Skin of body (tissue), 3 donors: Measurements from ENCODE around the gene PIAS3. TPM values are rescaled to one million over a fixed set of nuclear protein-coding genes. Genes with fewer than 3 reads are reported as not detected.
"Not testable (repeated sequence)": the region's sequence is repeated elsewhere in the genome, so short reads cannot be mapped to it uniquely, and the experiment has no call there.

ENCODE experiments used
- DNase-seq: peaks from one replicate; lab custom pipeline; 2025; lab: John Stamatoyannopoulos, UW
- small RNA-seq: library from RNA; depleted of rRNA; stranded (forward); fragments of <200 nt; gene quantifications from one replicate; pipeline ENCODE3, GENCODE V24; 2014; ENCODE audit warnings: low replicate concordance
- total RNA-seq: library from RNA; depleted of rRNA; stranded (reverse); fragments of >200 nt; gene quantifications from one replicate; pipeline ENCODE4 v1.2.3, GENCODE V29; 2014

Gene PIAS3
- total RNA-seq, 1 donor from 2014 or later, result 21.6 TPM

DNA sequence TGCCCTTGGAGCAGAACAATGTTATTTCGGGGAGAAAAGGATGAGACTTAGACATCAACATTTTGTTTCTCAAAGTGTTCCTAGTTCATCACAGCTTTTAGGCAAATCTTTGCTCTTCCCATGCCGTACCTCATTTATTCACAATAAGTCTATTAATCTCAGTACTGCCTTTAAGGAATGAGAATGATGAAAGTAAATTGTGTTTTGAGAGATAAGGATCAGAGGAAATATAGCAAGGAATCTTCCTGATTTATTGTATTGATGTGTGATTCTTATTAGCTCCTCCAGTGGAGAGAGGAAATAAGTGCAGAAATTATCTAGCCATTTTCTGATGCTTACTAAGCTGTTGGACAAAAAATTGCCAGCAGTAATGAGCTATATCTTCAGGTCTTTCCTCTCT lies 32.9 kb downstream of the PIAS3 start:
- no peak for DNase-seq

DNA sequence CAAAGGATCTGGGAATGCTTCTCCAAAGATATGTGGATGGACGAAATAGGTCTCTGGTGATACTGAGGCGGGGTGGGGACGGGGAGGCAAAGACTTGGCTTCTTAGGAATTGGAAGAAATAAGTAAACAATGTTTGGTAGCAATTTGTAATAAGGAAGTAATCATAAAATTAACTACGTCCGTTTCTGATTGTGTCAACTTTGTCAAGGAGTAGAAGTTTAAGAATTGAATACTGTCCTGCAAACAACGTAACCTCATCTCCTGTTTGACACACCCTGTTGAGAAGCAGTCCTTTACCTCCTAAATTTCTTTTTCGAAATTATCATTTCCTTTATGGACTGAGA lies 34.4 kb downstream of the PIAS3 start:
- DNase-seq, result no peak

GRCh38 chr1:145823565-145824498 lies 35.0 kb downstream of the PIAS3 start, which contains the start of the genes POLR3C and RNF115:
POLR3C (plus strand) TSS chr1:145824200; CDS start chr1:145825777, 1,577 bp downstream.
RNF115 (minus strand) TSS chr1:145824095; CDS start chr1:145823873, 222 bp downstream.
- peak; percentile 91 for DNase-seq

- not testable (repeated sequence) for DNase-seq
These were observed 36.0 kb downstream of the PIAS3 start for GRCh38 chr1:145822779-145823331.

GRCh38 chr1:145818095-145818494 lies 40.8 kb downstream of the PIAS3 start:
- not testable (repeated sequence) for DNase-seq

DNA sequence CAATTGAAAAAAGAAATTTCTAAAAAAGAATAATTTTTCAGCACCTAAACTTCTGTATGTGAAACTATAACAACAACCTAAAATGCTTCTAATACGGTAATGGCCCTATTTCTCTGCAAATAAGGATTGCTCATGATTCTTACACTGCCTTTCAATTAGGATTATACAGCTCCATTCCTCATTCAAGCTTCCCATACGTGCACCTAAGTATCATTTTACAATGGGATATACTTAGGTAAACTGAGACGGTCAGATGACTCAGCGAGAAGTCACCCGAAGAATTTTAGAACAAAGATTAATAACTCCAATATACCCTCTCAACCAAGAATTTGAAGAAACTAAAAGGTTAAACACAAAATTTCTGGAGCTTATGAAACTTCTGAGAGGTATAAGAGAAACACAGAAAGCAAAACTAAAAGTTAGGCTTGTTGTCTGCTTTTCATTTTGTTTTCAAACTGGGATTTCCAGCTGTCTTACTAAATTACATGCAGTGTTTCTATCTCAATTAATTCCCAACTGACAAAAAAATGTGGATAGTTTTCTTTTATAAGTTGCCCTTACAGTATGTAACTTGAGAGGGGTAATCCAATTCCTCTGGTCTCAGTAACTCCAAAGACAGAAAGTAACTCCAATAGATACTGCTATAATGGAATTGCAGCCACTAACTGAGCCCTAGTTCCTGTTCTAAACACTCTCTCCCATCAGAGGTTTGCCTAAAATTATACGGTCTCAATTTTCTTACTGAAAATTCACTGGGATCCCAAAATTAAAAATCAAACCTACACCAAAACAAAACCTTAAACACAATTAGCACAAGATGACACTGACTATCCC lies 45.7 kb downstream of the PIAS3 start:
- DNase-seq, result not testable (repeated sequence)

- DNase-seq, result no peak
These were observed 52.0 kb downstream of the PIAS3 start for GRCh38 chr1:145806844-145807243.

- no peak for DNase-seq
These were observed 52.5 kb downstream of the PIAS3 start for GRCh38 chr1:145806408-145806807.

- DNase-seq, result no peak
These were observed 53.8 kb downstream of the PIAS3 start for GRCh38 chr1:145805057-145805456.

DNA sequence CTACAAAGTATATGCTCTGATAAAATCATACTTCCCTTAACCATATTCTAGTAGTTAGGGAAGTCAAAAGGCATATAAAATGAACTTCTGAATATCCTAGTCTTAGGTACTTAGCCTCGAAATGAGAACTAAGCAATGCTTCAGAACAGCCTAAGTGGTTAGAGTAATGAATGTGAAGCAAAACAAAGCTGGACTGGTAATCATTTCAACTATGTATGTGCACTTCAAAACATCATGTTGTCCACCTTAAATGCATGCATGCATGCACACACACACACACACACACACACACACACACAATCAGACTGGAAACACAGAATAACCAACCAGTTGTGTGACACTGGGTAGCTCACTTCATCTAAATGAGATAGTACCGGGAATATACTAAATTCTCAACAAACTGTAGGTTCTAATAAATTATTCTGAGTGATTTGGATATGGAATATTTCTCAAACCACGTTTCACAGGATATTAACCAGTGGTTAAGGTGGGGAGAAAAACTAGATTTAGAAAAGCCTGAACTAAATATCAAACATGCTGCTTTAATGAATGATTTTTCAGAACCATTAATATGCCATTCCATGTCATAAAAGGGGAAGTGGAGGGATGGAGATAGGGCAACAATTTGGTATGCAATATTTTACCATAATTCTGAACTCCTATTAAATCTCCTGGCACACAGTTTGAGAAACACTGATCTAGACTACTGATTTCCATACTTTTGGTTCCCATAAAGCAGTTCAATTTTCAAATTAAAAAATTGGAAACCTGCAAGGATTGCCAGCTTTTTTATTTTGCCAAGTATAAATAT lies 54.4 kb downstream of the PIAS3 start:
- no peak for DNase-seq

DNA sequence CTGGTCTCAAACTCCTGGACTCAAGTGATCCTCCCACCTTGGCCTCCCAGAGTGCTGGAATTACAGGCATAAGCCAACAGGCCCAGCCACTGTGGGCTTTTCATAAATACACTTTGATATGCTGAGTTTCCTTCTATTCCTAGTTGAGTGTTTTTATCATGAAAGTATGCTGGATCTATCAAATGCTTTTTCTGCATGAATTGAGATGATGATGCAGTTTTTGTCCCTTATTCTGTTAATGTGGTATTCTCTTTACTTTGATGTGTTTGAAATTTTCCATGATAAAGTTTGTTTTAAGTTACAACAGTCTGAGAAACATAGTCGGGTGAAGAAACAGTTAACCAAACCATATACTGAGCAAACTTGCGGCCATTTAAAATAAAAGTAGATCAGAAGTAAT lies 59.1 kb downstream of the PIAS3 start:
- no peak for DNase-seq

Small RNA genes lying within 50 kb of the gene (small RNA-seq; reads per million reads assigned to genes)
- not detected for gene MIR6736

Other genes starting within 250 kb of the PIAS3 start
- gene PDZK1, start 151.7 kb downstream of the PIAS3 start, total RNA-seq, result 8.7 TPM
- gene CD160, start 139.6 kb downstream of the PIAS3 start, total RNA-seq, result not detected
- 14.4 TPM for gene RNF115, start 35.0 kb downstream of the PIAS3 start, total RNA-seq
- 18.8 TPM for gene POLR3C, start 34.9 kb downstream of the PIAS3 start, total RNA-seq
- gene NUDT17, start 13.5 kb downstream of the PIAS3 start, total RNA-seq, result 2.5 TPM
- 12.9 TPM for gene ANKRD35, start 26.8 kb upstream of the PIAS3 start, total RNA-seq
- 0.89 TPM for gene ITGA10, start 51.0 kb upstream of the PIAS3 start, total RNA-seq
- 19.1 TPM for gene PEX11B, start 59.6 kb upstream of the PIAS3 start, total RNA-seq
- 82.0 TPM for gene RBM8A, start 68.4 kb upstream of the PIAS3 start, total RNA-seq
- 19.7 TPM for gene LIX1L, start 98.9 kb upstream of the PIAS3 start, total RNA-seq
- gene ANKRD34A, start 105.5 kb upstream of the PIAS3 start, total RNA-seq, result 0.30 TPM
- 11.9 TPM for gene POLR3GL, start 105.6 kb upstream of the PIAS3 start, total RNA-seq
- 643 TPM for gene TXNIP, start 137.5 kb upstream of the PIAS3 start, total RNA-seq
- 29.5 TPM for gene HJV, start 162.7 kb upstream of the PIAS3 start, total RNA-seq